GM10847 (cell line): ENCODE data around the gene PRR30.

Source experiments
- POLR2A ChIP-seq: IDR thresholded peaks from 2 replicates; pipeline ENCODE4 v1.6.1; 2011; ENCODE audit not compliant: insufficient read length; ENCODE audit errors: extremely low read depth

The PRR30 gene

DNA sequence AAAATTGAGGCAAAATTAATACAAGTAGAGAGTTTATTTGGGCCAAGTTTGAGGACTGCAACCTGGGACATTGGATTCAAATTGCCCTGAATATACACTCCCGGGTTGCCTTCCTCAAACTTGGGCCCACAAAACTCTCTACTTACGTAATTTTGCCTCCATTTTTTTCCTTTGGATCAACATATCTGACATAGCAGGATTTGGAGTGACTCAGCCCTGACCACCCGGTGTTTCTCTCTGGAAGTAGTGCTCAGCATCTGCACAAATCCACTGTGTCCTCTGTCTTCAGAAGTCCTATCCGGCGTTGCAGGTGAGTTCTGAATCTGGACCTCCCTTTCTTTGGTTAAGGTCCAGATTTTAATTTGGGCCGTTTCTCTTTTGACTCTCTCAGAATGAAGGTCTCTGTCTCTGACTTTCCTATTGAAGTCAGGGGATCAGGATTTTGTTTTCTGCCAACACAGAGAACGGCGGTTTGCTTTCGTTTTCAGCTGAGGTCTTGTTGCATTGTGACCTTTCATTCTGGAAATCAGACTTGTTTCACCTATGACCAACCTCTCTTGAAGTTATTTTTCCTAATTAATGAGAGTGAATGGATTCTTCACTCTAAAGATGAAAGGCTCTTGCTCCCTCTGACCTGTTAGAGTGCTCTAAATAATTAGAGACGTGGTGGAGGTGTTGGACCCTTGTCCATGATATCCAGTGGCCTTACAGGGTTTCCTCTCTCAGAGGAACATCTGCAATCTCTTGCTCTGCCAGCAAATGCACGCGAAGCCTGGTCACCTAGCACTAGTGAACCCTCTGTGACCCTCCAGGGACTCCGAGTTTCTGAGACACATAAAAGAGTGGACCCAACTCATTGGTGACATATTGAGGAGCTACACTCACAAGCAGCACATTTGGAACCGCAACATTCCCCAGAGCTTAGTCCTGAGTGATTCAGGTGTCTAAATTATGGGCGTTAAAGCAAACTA is 23.2 kb upstream of the PRR30 start:
- no peak for TF ChIP-seq POLR2A

DNA sequence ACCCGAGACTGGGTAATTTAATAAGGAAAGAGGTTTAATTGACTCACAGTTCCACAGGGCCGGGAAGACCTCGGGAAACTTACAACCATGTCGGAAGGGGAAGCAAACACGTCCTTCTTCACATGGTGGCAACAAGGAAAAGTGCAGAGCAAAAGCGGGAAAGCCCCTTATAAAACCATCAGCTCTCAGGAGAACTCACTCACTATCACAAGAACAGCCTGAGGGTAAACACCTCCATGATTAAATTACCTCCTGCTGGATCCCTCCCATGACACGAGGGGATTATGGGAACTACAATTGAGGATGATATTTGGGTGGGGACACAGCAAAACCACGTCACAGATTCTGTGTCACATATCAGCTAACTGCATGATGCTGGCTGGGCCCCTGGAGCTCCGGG is 21.0 kb upstream of the PRR30 start:
- TF ChIP-seq POLR2A = no peak

DNA sequence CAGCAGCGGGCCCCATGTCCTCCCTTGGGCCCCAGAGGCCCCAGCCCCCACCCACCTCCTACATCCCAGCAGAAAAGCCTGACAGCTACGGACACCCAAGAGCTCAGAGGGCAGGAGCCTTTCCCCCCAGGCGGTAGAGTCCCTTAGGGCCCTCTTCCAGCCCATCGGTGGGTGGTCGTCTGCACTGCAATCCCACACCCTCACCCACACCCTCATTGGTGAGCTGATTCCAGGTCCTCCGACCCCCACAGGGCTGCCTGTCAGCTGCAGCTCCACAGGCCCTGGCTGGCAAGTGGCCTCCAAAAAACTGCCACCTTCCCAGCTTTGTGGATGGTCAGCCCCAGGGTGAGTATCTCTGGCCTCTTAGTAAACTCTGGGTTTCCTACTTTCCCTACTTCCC is 20.1 kb upstream of the PRR30 start:
- TF ChIP-seq POLR2A = no peak

DNA sequence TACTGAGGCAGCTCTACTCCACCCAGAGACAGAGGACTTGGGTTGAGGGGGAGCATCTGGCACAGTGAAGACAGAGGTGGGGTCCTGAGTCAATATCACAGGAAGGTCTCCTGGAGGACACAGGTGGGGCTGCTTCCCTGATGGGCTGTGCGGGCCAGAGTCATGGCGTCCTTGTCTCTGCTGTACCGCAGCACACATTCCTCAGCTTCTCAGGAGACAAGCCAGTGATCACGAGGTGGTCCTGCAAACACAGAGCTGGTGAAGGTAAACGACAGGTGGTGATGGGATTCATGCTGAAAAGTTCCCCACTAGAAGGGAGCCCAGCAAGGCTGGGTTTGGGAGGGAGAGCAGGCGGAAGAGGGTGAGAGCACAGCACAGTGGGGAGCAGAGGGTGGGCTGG is 19.3 kb upstream of the PRR30 start:
- TF ChIP-seq POLR2A = no peak

DNA sequence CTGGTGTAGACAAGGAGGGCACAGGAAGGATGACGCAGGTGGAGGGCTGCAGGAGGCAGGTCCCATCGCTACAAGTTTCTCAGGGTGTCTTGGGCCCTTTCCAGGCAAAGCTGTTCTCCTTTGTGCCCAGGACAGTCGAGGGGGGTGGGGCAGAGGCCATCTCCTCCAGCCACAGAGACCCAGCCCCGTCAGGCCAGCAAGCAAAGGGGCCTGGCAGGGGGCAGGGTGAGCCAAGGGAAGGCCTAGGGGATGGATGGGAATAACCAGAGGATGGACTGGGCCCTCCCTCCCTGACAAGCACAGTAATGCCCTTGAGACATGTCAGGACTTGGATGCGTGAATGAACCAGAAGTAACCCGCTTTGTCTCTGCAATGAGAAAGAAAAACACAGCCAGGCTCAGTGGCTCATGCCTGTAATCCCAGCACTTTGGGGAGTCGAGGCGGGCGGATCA is 15.9 kb upstream of the PRR30 start:
- no peak for TF ChIP-seq POLR2A

DNA sequence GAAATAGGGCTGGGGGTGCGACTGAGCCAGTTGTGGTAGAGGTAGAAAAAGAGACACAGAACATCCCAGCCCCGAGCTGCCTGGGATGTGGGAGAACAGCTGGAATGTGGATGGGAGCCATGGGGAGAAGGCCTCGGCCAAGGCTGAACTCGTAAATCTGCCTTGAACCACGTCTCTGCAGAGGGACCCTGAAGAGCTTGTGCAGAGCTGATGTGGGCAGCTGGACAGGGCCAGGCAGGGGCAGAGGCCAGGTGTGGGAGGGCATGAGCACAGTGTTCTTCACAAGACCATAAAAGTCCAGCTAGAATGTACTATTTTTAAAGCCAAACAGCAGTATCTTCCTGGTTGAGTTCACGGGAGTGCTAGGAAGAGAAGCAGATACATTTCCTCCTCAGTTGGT is 15.3 kb upstream of the PRR30 start:
- no peak for TF ChIP-seq POLR2A

DNA sequence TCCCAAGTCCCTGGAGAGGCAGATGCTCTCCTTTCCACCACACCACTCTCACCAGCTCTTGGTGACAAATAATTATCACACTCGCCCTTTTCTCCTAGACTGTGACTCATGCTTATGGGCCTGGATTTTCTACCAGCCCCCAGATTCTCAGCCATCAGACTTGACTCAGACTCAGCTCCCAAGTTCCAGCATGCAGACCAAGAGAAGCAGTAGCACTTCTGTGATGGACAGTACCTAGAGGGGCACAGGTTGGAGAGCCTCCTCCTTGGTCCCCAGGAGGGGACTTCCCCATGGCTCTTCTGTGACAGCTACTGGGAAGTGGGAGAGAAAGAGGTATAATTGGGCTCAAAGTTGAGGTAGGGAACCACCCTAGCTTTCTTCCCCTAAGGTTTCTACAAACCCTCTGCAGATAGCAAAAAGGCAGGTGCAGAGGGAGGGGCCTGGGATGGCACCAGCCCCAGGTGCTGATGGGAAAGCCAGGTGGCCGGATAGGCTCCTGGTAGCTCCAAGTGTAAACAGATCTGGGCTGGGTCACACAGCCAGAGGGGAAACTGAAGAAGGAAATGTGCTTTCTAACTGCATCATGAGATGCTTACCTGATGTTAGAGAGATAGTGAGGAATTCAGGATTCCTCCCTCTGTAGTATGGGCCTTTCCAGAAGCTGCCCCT is 13.7 kb upstream of the PRR30 start:
- TF ChIP-seq POLR2A = no peak

DNA sequence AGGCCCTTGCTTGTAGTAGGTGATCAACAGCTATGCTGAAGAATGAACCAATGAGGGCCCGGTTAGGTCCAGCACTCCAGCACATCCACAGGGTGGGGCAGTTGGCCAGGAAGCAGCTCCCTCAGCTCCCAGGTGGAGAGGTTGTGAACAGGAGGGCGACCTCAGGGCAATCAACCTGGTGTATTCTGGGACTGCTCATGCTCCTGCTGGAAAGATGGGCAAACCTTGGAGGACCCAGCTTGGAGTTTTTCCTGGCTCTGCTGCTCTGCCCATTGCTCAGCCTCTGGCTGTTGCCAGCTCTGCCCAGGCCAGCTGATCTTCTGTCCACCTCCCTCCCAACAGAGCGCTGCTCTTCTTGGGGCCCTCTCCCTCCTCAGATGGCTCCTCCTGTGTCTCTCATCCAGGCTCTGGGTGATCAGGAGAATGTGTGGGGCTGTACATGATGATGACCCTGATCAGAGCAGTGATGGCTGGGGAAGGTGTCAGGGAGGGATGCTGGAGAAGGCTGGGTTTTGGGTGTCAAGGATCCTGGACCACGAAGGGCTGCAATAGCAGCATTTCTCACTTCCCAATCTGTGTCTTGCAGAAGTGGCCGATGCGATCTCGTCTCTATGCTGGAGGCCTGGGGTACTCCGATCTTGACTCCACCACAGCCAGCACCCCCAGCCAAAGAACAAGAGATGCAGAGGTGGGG is 13.0 kb upstream of the PRR30 start:
- TF ChIP-seq POLR2A = no peak

DNA sequence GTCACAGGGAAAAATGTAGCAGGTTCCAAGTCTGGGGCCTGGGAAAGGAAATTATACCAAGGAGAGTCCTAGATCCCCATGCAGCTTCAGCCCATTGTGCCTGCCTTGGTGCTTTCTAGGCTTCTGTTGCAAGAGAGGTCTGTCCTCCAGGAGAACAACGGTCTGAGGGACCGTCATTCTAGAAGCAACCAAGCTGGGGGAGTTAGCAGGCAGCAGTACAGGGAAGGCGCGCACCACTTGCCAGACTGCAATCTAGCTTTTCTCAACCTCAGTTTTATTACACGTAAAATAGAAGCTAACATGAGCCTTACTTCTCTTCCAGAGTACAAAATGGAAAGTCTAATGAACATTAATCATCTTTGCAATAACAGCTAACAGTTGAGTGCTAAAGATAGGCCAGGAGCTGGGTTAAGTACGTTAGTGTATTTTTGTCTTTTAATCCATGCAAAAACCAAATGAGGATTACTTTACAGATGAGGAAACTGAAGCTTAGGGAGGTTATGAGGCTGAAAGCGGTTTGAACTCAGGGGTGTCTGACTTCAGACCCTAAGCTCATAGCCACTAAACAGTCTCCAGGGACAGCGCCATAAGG is 11.5 kb upstream of the PRR30 start:
- no peak for TF ChIP-seq POLR2A

DNA sequence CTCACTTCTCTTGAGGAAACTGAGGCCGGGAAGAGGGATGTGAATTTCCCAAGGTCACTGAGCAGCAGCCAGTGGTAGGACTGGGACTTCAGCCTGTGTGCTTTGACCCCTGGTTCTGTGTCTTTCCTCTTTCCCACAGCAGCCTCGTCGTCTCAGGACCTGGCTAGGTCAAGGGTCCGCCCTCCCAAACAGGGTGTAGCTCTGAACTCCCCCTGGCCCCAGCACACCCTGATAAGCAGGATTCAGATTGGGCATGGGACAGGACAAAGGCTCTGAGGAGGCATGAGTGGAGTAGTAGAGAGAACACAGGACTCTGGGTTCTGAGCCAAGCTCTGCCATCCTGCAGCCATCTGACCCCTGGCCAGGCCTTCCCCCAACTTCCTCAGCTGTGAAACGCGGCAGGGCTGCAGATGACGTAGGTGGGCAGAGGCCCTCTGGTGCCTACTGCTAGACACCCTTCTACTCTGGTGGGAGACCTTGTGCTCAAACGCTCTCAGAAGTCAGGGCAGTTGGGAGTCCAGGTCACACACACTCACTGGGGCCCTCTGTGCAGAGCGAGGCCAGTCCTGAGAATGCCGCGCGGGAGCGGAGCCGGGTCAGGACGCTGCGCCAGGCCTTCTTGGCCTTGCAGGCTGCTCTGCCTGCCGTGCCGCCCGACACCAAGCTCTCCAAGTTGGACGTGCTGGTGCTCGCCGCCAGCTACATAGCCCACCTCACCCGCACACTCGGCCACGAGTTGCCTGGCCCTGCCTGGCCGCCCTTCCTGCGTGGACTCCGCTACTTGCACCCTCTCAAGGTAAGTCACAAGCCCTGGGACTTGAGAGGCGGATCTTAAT is 10.6 kb upstream of the PRR30 start:
- TF ChIP-seq POLR2A = no peak

DNA sequence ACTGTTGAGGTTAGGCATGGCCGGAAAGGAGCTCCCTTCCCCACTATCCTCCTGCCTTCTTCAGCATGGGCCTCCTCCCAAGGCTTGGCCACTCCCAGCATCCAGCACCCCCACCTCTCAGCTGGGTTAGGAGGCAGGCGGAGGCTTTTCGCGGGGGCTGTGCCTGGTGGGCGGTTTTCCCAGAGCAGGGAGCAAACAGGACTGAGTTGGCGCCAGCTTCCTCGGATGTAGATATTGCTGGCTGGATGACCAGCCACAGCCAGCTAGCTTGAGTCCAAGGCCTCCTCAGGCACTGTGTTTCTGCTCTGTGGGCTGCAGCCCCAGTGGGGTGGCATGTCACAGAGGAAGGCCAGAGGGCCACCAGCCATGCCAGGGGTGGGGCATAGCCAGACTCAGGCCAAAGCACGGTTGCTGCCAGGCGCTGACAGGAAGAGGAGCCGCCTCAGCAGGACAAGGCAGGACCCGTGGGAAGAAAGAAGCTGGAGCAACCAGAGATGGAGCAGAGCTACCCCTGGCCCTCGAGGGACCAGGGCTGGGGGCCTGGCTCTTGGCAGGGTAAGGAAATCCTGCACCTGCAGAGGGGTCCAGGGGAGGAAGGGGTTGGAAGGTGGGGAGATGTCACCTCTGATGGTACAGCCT is 9.7 kb upstream of the PRR30 start, which contains the start of gene TCF23:
TSS of gene TCF23 (plus strand) at position 204 of the 639 bp plus-strand sequence. CDS start at position 334, 130 bp downstream.
- no peak for TF ChIP-seq POLR2A

DNA sequence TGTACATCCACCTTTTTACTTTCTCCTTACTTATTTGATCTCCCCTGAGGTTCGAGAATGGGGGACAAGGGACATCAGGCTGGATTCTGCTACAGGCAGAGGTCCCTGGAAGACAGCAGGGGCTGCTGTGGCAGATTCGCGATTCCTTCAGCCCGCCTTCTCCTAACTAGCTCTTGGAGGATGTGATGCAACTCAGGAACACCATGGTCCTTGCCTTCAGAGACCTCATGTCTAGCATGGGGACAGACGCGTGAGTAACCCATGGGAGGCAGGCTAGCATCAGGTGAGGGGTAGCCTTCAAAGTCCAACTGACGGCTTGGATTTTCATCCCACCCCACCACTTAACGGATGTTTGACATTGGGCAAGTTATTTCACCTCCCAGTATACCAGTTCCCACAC is 8.7 kb upstream of the PRR30 start:
- no peak for TF ChIP-seq POLR2A

DNA sequence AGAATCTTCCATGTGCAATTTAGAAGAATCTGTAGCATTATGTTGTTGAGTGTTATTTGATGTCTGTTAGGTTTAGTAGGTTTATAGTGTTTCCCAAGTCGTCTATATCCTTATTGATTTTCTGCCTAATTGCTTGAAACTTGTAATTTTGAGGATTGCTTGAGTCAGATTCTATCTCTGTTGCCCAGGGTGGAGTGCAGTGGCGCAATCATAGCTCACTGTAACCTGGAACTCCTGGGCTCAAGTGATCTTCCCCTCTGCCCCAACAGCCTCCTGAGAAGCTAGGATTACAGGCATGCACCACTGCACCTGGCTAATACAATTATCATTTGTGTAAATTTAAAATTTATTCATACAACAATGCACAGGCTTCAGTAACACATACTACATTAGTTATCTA is 6.5 kb upstream of the PRR30 start:
- TF ChIP-seq POLR2A = no peak

DNA sequence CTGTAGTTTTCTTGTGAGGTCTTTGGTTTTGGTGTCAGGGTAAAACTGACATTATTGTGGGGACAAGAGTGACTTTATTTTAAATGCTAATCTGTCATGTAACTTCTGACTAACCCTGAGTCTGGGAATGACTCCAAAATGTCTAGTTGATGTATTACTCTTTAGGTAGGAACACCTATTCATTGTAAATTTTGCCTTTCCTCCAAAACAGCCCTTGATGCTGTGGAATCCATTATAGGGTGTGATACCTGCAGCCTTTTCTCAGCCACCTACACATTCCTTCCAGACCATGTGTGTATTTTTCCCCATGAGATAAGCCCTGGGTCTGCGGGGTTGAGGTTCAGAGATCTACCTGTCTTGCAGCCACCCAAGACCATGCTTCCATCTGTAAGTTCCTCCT is 4.1 kb upstream of the PRR30 start:
- no peak for TF ChIP-seq POLR2A
